H9 (cell line): ENCODE results near the gene LRP1B. TPM values are rescaled to one million over a fixed set of nuclear protein-coding genes. Genes with fewer than 3 reads are reported as not detected.

ENCODE experiments used
- DNase-seq: peaks from one replicate; pipeline ENCODE4 v3.0.0-alpha.2; 2017
- H2AFZ ChIP-seq: one replicate; pipeline ENCODE4 v1.6.1; 2013; ENCODE audit warnings: mild to moderate bottlenecking, low read length, control low read depth, moderate library complexity
- H2AK5ac ChIP-seq: 2 replicates; pipeline ENCODE4 v1.6.1; 2013; ENCODE audit warnings: low read length, control low read depth, mixed read lengths; ENCODE audit not compliant: insufficient read length
- H2BK120ac ChIP-seq: one replicate; pipeline ENCODE4 v1.6.1; 2013; ENCODE audit warnings: low read depth, mild to moderate bottlenecking, low read length, control low read depth, inconsistent platforms; ENCODE audit not compliant: poor library complexity, severe bottlenecking
- H2BK12ac ChIP-seq: 2 replicates; pipeline ENCODE4 v1.6.1; 2013; ENCODE audit warnings: low read length, control low read depth, mixed read lengths, low read depth; ENCODE audit not compliant: insufficient read length
- H2BK15ac ChIP-seq: 2 replicates; pipeline ENCODE4 v1.6.1; 2013; ENCODE audit warnings: low read depth, low read length, control low read depth
- H2BK20ac ChIP-seq: one replicate; pipeline ENCODE4 v1.6.1; 2013; ENCODE audit warnings: low read depth, mild to moderate bottlenecking, low read length, control low read depth, inconsistent platforms; ENCODE audit not compliant: poor library complexity, severe bottlenecking
- H2BK5ac ChIP-seq: 2 replicates; pipeline ENCODE4 v1.6.1; 2013; ENCODE audit warnings: low read length, control low read depth, mixed read lengths; ENCODE audit not compliant: insufficient read length
- H3K14ac ChIP-seq: 2 replicates; pipeline ENCODE4 v1.6.1; 2013; ENCODE audit warnings: low read length, control low read depth; ENCODE audit not compliant: insufficient read depth
- H3K18ac ChIP-seq: 2 replicates; pipeline ENCODE4 v1.6.1; 2013; ENCODE audit warnings: low read depth, mild to moderate bottlenecking, mixed read lengths, low read length, control low read depth; ENCODE audit not compliant: insufficient read length
- H3K23ac ChIP-seq: 2 replicates; pipeline ENCODE4 v1.6.1; 2013; ENCODE audit warnings: low read length, control low read depth, mixed read lengths, low read depth; ENCODE audit not compliant: insufficient read length
- H3K23me2 ChIP-seq: 2 replicates; pipeline ENCODE4 v1.6.1; 2013; ENCODE audit warnings: low read depth, mild to moderate bottlenecking, mixed read lengths, low read length, control low read depth; ENCODE audit not compliant: insufficient read length, poor library complexity, severe bottlenecking
- H3K27ac ChIP-seq: 2 replicates; pipeline ENCODE4 v1.5.1; 2013; ENCODE audit warnings: low read length, control low read depth, mixed read lengths, low read depth; ENCODE audit not compliant: insufficient read length
- H3K27me3 ChIP-seq: 2 replicates; pipeline ENCODE4 v1.6.1; 2013; ENCODE audit warnings: low read length, control low read depth, inconsistent platforms; ENCODE audit not compliant: insufficient read depth
- H3K4ac ChIP-seq: 2 replicates; pipeline ENCODE4 v1.6.1; 2013; ENCODE audit warnings: low read depth, mild to moderate bottlenecking, control low read depth, inconsistent platforms, low read length, moderate library complexity
- H3K4me1 ChIP-seq: 2 replicates; pipeline ENCODE4 v1.6.1; 2013; ENCODE audit warnings: low read length, control low read depth, inconsistent platforms; ENCODE audit not compliant: insufficient read depth
- H3K4me2 ChIP-seq: 2 replicates; pipeline ENCODE4 v1.6.1; 2013; ENCODE audit warnings: low read length, control low read depth, mixed read lengths; ENCODE audit not compliant: insufficient read length, insufficient read depth
- H3K56ac ChIP-seq: 2 replicates; pipeline ENCODE4 v1.6.1; 2013; ENCODE audit warnings: low read depth, mild to moderate bottlenecking, mixed read lengths, low read length, control low read depth; ENCODE audit not compliant: insufficient read length
- H3K79me1 ChIP-seq: 2 replicates; pipeline ENCODE4 v1.6.1; 2013; ENCODE audit warnings: low read depth, mild to moderate bottlenecking, moderate library complexity, low read length, control low read depth, inconsistent platforms; ENCODE audit not compliant: insufficient read depth, poor library complexity, severe bottlenecking
- H3K79me2 ChIP-seq: 2 replicates; pipeline ENCODE4 v1.6.1; 2013; ENCODE audit warnings: low read length, control low read depth, inconsistent platforms; ENCODE audit not compliant: insufficient read depth
- H3K9ac ChIP-seq: 2 replicates; pipeline ENCODE4 v1.6.1; 2013; ENCODE audit warnings: low read length, control low read depth, mixed read lengths; ENCODE audit not compliant: insufficient read length; ENCODE audit errors: extremely low read depth
- H3K9me3 ChIP-seq: one replicate; pipeline ENCODE4 v1.6.1; 2013; ENCODE audit warnings: low read depth, low read length, inconsistent platforms; ENCODE audit not compliant: control insufficient read depth
- H3T11ph ChIP-seq: one replicate; pipeline ENCODE4 v1.6.1; 2013; ENCODE audit warnings: mild to moderate bottlenecking, low read length, control low read depth, inconsistent platforms
- H4K20me1 ChIP-seq: one replicate; pipeline ENCODE4 v1.6.1; 2013; ENCODE audit not compliant: control insufficient read depth, insufficient read length, insufficient read depth
- H4K5ac ChIP-seq: 2 replicates; pipeline ENCODE4 v1.6.1; 2013; ENCODE audit warnings: low read depth, mild to moderate bottlenecking, mixed read lengths, low read length, control low read depth; ENCODE audit not compliant: insufficient read length
- H4K8ac ChIP-seq: replicated peaks from 2 replicates; pipeline ENCODE4 v1.6.1; 2013; ENCODE audit warnings: low read length, control low read depth, mixed read lengths, low read depth; ENCODE audit not compliant: insufficient read length
- H4K91ac ChIP-seq: 2 replicates; pipeline ENCODE4 v1.6.1; 2013; ENCODE audit warnings: low read depth, mild to moderate bottlenecking, moderate library complexity, mixed read lengths, low read length, control low read depth; ENCODE audit not compliant: insufficient read length
- H3K27ac Mint-ChIP-seq, 3 experiments: 2 replicates in 2 of 3; 3 replicates in 1 of 3; pipeline ENCODE4 v1.8.0; 2020 to 2021; ENCODE audit warnings: mixed read lengths in 3 of 3, mild to moderate bottlenecking in 1 of 3, moderate library complexity in 1 of 3
- H3K27me3 Mint-ChIP-seq: 2 replicates; pipeline ENCODE4 v1.8.0; 2021; ENCODE audit warnings: low read depth, mild to moderate bottlenecking, moderate library complexity, mixed read lengths
- H3K36me3 Mint-ChIP-seq, 3 experiments: 2 replicates in 2 of 3; 3 replicates in 1 of 3; pipeline ENCODE4 v1.8.0; 2020 to 2021; ENCODE audit warnings: low read depth in 3 of 3, mixed read lengths in 3 of 3; ENCODE audit not compliant: insufficient read depth in 1 of 3
- H3K4me1 Mint-ChIP-seq, 2 experiments: 2 replicates each; pipeline ENCODE4 v1.8.0; 2020; ENCODE audit warnings: mixed read lengths in 2 of 2
- H3K4me3 Mint-ChIP-seq, 2 experiments: 2 replicates in 1 of 2; 3 replicates in 1 of 2; pipeline ENCODE4 v1.8.0; 2020 to 2021; ENCODE audit warnings: mild to moderate bottlenecking in 2 of 2, mixed read lengths in 2 of 2, moderate library complexity in 1 of 2
- H3K9me3 Mint-ChIP-seq, 2 experiments: 2 replicates in 1 of 2; 3 replicates in 1 of 2; pipeline ENCODE4 v1.8.0; 2020; ENCODE audit warnings: mild to moderate bottlenecking in 2 of 2, mixed read lengths in 2 of 2, moderate library complexity in 1 of 2
- CTCF ChIP-seq: fragments of 200-600 bp; sonication (generic); conservative IDR thresholded peaks from 3 replicates; pipeline ENCODE4 v1.8.0; 2021; ENCODE audit warnings: antibody characterized with exemption, mild to moderate bottlenecking
- WGBS: extraction: QIAGEN DNeasy Blood & Tissue Kit; methylation state at CpG from one replicate; pipeline ENCODE4 v1.1.7; 2013; ENCODE audit warnings: missing lambda C conversion rate, low lambda C conversion rate, mixed read lengths; ENCODE audit not compliant: insufficient read length; ENCODE audit errors: extremely low coverage; 5-methylcytosine and 5-hydroxymethylcytosine counted together
- total RNA-seq: library from RNA; stranded (reverse); gene quantifications from 2 replicates; pipeline ENCODE4 v1.2.1, GENCODE V29; 2021

Gene LRP1B
- total RNA-seq, 1 experiment from 2014 or later = not detected

- no peak overlapping the region for H3K4me3 Mint-ChIP-seq
- no peak overlapping the region for H3T11ph ChIP-seq
- H3K4me2 ChIP-seq = no peak overlapping the region
- no peak overlapping the region for H3K23ac ChIP-seq
- no peak overlapping the region for H2BK15ac ChIP-seq
- no peak for DNase-seq
- no peak overlapping the region for H2BK20ac ChIP-seq
- no peak overlapping the region for H3K14ac ChIP-seq
- H3K27ac ChIP-seq = no peak overlapping the region
- H3K36me3 Mint-ChIP-seq = peaks cover 0 to 11% (median 7%) of the 10 kb centered on the region in 3 experiments; a peak in 1 of 7 replicates
- H2AFZ ChIP-seq = no peak overlapping the region
- H3K27me3 ChIP-seq = no peaks in the 10 kb centered on the region
- no peaks in the 10 kb centered on the region for H3K79me1 ChIP-seq
- H3K56ac ChIP-seq = no peak overlapping the region
- no peak overlapping the region for H3K4ac ChIP-seq
- peaks cover 0 to 6% of the 10 kb centered on the region in 2 experiments; a peak in 2 of 4 replicates for H3K4me1 Mint-ChIP-seq
- H4K20me1 ChIP-seq = no peaks in the 10 kb centered on the region
- H4K8ac ChIP-seq = no peak overlapping the region
- H3K27ac Mint-ChIP-seq = no peak overlapping the region
- H4K5ac ChIP-seq = no peak overlapping the region
- TF ChIP-seq CTCF = no peak
- H2BK5ac ChIP-seq = no peak overlapping the region
- no peaks in the 10 kb centered on the region for H3K23me2 ChIP-seq
- H3K4me1 ChIP-seq = peaks cover 3% of the 10 kb centered on the region; the same call in 1 of the 2 replicates
- no peak overlapping the region for H2AK5ac ChIP-seq
- H3K27me3 Mint-ChIP-seq = no peaks in the 10 kb centered on the region
- H2BK120ac ChIP-seq = no peak overlapping the region
- no peak overlapping the region for H2BK12ac ChIP-seq
- no peak overlapping the region for H4K91ac ChIP-seq
- H3K9ac ChIP-seq = no peak overlapping the region
- no peaks in the 10 kb centered on the region for H3K9me3 ChIP-seq
- WGBS = no CpG with 5 or more reads among the region's 1 CpG
- H3K79me2 ChIP-seq = no peaks in the 10 kb centered on the region
- H3K18ac ChIP-seq = no peak overlapping the region
- H3K9me3 Mint-ChIP-seq = peaks cover 2 to 3% of the 10 kb centered on the region in 2 experiments; a peak in 3 of 5 replicates
Measured at GRCh38 chr2:140972724-140973123, 1158.1 kb downstream of the LRP1B start.
